Activated T-helper 9 cell treated with anti-CD3 and anti-CD28 coated beads, Interleukin-2, amount 50 U/mL, for 16 hours (primary cell): ENCODE results near the gene KIAA1671.
"Not testable (repeated sequence)": the region's sequence is repeated elsewhere in the genome, so short reads cannot be mapped to it uniquely, and the experiment has no call there.

Source experiments
- DNase-seq: peaks from one replicate; pipeline ENCODE4 v3.0.0-alpha.2; 2020; ENCODE audit warnings: low read depth

KIAA1671 gene

DNA sequence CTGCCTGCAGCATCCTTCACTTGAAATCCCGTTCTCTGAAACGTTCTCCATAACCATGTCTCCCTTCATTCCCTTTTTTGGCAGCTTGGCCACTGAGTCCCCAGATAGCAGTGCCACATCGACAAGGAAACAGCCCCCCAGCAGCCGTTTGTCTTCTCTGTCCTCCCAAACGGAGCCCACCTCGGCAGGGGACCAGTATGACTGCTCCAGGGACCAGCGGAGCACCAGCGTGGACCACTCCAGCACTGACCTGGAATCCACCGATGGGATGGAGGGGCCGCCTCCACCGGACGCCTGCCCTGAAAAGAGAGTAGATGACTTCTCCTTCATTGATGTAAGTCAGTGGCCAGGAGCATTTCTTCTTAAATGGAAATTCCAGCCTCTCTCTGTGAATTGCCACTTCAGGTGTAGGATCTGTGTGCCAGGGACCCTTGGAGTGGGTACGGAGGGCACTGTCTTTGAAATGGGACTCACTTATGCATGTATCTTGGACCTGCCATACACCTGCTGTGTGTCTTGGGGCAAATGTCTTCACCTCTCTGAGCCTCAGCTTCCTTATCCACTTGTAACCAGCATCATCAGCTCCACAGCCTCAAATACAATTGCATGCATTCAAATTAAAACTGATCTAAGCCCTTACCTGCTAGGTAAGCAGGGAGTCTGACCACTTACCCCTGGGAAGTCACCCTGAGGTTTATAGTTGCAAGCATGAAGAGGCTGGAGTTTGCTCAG is 221.8 kb downstream of the KIAA1671 start:
- no peak for DNase-seq

DNA sequence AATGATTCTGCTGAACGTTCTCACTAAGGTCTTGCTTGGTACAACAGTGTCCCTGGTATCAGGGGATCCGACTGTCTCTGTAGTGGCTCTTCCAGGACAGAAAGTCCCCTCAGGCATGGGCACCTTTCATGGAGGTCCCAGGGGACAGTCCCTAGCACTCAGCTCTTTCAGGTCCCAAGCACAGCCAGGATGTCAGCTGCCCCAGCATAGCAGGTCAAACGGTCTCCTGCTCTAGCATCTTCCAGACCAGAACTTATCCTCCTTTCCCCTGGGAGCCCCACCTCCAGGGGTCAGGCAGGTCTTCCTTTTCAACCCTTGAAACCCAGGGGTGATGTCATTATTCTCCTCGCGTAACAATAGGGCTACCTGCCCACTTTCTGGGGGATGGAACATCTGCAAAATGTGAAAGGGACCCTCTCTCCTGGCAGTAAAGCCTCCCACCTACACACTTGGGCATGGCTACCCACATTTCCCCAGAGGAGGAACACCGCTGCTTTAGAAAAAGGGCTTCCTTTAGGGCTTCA is 222.4 kb downstream of the KIAA1671 start:
- no peak for DNase-seq

DNA sequence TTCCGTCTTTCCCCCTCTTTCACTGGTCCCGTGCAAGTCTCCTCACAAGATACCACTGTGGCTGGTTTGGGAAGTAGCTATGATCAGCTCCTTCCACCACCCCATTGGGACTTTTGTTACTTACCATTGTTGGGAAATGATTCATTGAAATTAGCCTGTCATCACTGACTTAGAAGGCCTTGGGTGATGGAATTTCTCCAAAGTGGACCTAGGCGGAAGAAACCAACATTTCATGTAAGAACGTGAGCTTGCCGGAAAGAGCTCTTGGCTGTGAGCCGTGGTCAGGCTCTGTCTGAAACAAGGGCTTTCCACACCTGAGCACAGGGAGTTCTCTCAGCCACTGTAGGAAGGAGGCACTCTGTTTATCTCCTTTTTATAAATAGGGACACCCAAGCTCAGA is 223.7 kb downstream of the KIAA1671 start:
- no peak for DNase-seq

DNA sequence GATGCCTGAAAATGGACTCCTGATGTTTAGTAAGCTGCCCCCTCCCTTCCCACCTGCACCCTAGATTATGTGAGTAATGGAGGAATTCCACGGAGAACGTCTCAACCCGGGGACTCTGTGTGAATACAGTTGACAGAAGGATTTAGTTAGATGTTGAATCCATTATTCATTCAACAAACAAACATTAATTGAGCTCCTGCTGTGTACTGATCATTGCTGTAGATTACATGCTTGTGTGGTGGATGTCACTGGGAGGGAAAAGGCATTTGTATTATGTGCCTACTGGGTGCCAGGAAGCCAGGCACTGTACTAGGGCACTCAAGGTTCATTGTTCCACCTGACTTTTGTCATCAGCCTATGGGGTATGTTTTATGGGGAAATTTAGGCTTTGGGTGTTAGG is 224.3 kb downstream of the KIAA1671 start:
- no peak for DNase-seq

DNA sequence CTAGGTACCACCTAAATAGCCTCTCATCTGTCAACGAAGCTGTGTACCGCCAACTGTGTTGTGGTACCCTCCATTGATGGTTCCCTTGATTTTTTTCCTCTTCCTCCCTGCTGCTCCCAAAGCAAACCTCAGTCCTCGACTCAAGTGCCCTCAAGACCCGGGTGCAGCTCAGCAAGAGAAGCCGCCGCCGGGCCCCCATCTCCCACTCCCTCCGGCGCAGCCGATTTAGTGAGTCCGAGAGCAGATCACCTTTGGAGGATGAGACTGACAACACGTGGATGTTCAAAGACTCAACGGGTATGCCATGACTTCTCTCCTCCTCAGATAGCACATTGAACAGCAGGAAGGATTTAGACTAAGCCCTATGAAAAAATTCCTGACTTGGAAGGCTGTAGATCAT is 224.7 kb downstream of the KIAA1671 start:
- DNase-seq = no peak

DNA sequence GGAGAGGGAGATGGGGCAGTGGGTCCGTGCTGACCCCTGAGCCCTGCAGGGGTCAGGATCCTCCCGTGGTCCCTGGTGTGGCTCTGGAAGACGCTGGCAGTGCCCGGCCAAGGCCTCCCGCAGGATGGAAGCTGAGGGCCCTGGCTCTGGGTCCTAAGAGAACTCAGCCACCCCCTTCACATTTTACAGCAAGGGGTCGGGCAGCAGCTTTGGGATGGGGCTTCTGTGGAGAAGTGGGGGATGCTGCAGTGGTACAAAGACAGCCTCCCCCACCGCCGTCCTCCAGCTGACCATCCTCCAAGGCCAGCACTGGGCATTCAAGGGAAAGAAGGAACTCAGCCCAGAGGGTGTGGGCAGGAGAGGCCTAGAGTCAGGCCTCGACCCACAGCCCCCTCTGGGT is 225.4 kb downstream of the KIAA1671 start:
- DNase-seq = no peak

DNA sequence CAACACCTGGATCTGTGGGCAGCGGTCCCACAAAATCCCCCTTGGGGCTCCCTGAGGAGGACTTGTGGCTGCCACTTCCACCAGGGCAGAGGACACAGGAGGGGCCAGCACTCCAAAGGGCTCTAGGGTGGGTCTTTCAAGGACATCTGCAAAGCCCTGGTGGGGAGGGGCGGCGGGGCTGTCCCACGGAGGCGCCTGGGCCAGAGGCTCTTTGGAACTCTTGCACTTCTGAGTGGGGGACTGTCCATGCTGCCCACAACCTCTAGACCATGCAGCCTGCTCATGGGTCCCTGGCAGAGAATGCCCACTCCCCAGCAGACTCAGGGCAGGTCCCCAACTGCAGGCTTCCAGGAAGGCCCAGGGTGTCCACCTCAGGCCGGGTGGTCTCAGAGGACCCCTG is 225.8 kb downstream of the KIAA1671 start:
- not testable (repeated sequence) for DNase-seq

DNA sequence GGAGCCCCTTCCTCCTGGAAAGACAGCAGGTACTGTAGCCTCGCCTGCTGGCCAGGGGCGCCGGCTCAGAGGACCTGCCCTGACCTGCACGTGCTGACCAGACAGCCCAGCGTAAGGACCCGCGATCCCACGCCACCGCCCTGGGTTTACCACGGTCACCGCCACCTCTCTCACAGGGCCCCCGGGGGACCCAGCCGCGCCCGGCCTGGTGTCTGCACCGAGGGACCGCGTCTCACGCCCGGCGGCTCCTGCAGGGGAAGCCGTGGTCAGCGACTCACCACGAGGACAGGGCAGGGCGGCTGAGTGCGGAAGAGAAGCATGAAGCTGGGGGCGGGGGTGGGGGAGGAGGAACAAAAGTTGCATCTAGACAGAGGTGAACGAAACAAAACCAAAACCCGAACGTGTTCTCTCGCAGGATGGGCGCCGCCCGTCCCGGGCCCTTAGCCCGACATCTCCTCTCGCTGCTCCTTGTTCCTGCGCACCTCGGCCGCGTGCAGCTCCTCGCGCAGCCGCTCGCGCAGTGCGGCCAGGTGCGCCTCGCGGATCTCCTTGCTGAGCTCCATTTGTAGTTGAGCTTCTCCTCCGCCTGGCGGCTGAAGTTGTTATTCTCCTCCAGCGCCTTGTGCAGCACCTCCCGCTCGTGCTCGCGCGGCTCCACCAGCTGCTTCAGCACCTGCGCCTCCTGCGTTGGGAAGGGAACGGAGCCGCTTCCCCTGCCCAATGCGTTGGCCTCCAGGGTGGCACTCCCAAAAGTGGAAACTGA is 226.5 kb downstream of the KIAA1671 start:
- DNase-seq = not testable (repeated sequence)

DNA sequence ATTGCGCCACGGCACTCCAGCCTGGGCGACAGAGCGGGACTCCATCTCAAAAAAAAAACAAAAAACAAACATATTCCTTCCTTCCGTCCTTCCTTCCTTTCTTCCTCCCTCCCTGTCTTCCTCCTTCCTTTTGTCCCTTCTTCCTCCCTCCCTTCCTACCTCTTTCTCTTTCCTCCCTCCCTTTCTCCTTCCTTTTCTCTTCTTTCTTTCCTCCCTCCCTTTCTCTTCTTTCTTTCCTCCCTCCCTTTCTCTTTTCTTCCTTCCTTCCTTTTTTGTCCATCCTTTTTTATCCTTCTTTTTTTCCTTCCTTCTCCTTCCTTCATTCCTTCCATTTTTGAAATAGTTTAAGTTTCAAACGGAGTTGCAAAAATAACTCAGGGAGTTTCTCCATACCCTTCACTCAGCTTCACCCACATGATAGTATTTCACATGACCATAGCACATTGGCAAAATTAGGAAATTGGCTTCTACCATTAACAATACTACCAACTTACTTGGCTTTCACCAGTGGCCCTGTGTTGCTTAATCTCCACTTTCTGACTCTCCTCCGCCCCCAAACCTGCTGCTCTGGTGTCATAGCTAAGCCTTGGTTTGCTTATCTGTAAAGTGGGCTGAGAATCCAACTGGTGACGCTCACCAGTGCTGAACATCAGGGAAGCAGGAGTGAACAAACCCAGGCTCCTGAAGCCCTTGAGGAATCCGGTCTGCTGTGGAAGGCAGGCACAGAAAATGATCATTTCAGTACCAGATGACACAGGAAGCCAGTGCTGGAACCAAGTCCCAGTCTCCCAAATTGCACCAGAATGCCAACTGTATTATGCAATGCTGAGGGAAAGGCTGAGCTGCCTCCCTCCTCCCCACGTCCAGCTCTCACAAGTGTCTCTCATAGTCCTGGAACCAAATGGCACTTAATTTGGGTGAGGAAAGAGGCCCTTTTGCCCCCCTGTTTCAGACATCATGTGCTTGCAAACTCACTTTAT is 229.9 kb downstream of the KIAA1671 start:
- DNase-seq = no peak

DNA sequence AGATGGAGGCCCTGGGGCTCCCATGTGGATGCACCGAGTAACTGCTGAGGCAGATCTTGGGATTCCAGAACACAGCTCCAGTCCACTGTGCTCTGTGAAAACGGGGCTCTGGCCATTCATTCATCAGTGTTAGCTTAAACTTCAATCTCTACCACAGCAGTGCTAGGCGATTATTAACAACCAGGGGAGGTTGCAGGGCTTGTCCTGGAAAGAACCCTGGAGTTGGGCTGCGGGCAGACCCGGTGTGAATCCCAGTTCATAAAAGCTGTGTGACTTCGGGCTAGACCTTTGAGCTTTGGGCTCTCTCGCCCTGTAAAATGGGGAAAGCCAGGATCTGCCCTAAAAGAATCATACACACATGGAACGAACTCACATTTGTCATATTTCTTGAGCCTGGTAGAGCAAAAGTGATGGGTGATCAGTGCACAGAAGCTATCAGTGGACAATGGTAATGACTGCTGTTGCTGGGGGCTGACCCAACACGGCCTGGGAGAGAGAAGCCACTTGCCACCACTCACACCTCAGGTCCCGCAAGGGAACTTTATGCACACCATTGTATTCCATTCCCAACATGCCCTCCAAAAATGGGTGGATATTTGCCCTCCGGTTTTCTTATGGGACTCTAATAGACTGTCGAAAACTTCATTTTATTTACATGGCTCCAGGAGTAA is 231.6 kb downstream of the KIAA1671 start:
- DNase-seq = no peak

DNA sequence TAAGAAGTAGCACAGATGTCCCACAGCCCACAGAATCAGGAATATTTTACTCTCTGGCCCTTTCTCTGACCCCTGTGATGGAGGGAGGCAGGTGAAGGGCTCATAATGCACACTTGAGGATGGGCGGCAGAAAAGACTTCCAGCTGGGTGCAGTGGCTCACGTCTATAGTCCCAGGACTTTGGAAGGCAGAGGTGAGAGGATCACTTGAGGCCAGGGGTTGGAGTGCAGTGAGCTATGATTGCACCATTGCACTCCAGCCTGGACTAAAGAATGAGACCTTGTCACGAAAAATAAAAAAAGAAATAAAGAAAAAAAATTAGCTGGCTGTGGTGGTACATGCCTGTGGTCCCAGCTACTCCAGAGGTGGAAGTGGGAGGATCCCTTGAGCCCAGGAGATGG is 233.6 kb downstream of the KIAA1671 start:
- no peak for DNase-seq

DNA sequence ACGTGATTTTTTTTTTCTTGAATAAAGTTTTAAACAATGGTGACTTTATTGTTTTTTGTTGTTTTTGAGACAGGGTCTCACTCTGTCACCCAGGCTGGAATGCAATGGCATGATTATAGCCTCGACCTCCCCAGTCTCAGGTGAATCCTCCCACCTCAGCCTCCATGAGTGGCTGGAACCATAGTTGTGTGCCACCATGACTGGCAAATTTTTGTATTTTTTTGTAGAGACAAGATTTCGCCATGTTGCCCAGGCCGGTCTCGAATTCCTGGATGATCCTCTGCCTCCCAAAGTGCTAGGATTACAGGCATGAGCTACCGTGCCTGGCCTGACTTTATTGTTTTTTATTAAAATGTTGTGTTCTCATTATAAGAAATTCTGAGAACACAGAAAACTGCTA is 235.0 kb downstream of the KIAA1671 start:
- DNase-seq = no peak

DNA sequence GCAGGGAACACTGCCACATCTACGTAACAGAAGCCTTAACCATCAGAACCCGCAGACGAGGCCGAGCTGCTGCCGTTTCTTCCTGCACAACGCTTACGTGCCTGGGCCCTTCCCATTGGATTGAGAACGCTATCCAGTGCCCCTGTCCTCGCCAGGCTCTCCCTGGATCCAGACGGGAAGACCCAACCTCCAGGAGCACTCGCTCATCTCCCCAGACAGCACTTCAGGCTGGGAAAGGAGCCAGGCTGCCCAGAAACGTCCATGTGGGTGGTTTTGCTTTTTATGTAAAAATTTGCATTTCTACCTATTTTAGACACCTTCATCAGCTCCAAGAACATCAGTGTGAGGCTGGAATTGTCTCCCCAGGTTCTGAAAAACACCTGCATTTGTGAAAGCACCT is 239.9 kb downstream of the KIAA1671 start:
- DNase-seq = no peak

DNA sequence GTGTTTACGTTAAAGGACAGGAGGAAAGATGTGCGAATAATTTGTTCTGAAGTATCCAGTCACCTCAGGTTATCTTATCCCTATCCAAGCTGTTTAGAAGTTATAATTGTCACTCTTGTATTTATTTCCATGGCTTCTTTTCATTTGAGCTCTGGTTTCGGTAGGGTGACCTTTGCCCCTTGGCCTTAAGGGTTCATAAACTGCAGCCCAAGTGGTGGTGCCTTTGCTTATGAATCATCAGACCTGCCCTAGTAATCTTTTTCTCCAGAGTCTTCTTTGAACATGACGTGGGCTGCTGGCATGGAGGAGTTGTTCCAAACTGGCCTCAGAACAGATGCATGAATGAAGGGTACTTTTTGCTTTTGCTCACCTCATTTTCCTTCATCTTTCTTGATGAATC is 240.6 kb downstream of the KIAA1671 start:
- DNase-seq = no peak

DNA sequence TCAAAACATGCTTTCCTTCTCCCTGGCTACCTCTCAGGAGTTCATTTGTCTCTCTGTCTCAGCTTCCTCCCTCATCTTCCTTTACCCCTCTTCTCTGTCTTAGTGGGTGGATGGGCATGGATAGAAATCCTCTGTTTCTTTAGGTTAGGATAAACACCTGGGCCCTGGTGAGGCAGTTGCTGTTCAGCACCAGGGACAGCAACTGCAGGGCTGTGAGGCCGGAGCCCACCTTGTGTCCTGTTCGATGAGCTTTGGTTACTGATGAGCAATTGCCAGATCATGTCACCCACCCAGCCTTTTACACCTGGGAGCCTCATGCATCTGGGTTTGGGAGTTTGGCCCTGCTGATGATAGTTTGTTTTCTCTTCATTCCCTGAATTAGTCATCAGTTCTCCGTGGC is 241.0 kb downstream of the KIAA1671 start:
- DNase-seq = no peak

DNA sequence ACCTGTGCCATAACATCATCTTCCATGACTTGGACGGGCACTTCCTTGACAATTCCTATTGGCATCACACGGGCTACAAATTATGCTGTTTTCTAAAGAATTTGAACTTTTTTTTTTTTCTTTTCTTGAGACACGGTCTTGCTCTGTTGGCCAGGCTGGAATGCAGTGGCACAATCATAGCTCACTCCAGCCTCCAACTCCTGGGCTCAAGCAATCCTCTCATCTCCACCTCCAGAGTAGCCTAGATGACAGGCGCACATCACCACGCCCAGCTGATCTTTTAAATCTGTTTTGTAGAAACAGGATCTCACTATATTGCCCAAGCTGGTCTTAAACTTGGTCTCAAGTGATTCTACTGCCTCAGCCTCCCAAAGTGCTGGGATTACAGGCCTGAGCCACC is 243.8 kb downstream of the KIAA1671 start:
- no peak for DNase-seq

DNA sequence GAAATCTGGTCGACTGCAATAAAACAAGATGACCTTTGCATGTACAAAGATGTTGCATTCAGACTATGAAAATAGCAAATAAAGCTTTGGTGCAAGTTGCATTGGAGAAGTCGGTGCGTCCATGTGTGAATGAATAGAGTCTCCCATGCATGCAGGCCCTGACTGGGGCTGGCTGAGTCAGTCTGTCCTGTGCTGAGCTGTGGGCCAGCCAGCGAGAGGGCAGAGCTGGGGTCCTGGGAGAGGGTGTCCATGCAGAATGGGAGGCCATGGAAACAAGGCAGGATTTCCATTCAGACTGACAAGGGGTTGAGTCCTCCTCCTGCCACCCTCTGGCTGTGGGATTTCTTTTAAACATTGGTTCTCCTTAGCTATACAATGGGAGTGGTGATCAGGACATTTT is 244.8 kb downstream of the KIAA1671 start:
- DNase-seq = no peak

DNA sequence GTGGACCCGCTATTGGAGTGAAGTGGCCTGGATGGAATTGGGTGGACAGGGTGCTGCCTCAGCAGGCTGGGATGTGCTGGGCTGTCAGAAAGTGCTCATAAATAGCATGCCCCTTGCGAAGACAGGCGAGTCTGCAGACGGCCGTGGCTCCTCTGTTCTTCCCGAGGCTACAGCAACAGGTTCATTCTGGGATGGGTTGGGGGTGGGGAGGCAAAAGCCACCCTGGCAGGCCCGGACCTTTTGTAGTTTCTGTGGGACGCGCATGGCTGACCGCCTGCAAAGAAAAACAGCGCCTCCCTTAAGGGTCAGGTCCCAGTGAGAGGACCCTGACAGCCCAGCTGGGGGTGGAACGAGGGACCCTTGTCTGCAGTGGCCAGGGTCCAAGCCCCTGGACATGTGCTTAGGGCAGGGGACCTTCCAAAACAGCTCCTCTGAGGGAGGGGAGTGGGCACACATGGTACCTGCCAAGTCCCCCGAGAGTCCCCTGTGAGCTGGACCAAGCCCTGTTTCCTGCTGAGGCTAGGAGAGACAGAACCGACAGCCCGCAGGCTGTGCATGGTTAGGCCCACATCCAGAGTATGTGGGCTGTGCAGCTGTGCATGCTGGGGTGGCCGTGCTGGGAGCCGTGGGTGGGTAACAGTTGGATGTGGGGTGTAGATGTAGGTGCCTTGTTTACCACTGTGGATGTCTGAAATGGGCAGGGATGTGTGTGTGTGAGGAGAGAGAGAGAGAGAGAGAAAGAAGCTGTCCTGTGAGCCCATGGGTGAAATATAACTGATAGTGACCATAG is 247.4 kb downstream of the KIAA1671 start, which contains the start of gene CRYBB3:
TSS of gene CRYBB3 (plus strand) at position 128 of the 790 bp plus-strand sequence. CDS start 1,539 bp downstream, outside the sequence.
- DNase-seq = no peak

DNA sequence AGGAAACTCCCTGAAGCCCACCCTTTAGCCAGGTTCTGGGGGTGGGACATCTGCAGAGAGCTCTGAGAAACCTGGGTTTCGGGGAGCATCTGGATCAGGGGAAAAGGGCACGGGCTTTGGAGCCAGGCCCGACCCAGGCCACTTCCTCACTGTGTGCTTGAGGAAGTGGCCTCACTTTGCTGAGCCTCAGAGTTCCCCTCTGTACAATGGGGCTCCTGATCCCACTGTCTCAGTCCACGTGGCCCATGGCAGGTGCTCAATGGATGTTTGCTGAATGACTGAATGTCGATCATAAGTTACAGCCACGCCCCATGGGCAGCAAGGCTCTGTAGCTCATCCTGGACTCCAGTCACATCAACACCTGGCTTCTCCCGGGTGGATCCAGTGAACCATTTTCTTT is 248.5 kb downstream of the KIAA1671 start:
- DNase-seq = no peak

DNA sequence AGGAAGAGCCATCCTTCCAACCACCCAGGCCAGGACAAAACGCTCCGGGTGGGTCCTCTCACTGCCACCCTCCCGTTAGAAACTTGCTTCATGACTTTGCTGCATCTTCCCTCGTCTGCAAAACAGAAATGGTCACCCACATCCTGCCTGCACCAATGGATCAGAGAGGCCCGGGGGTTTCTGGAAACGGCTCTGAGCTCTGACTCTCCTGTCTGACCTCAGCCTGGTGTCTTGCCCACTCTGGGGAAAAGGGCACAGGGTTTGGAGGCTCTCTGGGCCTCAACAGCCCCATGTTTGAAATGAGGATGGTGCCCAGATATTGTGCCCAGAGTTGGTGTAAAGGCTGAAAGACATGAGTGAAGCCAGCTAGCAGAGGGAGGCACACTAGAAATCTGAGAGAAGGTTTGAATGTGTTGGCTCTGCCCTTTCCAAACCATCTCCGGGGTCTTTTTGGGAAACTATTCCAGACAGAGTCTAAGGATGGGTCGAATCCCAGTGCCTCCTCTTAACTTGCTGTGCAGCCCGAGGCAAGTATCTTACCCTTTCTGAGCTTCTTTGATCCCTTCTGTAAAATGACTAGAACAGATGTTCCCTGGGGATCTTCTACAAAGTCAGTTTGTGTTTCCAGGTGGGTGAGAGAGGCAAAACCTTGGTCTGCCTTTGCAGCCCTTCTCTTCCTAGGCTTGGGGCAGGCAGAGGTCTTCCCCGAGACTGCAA is 249.2 kb downstream of the KIAA1671 start:
- DNase-seq = no peak
